ENCODE measurements around the gene XCL1.

- TF ChIP-seq, protein P1, sequence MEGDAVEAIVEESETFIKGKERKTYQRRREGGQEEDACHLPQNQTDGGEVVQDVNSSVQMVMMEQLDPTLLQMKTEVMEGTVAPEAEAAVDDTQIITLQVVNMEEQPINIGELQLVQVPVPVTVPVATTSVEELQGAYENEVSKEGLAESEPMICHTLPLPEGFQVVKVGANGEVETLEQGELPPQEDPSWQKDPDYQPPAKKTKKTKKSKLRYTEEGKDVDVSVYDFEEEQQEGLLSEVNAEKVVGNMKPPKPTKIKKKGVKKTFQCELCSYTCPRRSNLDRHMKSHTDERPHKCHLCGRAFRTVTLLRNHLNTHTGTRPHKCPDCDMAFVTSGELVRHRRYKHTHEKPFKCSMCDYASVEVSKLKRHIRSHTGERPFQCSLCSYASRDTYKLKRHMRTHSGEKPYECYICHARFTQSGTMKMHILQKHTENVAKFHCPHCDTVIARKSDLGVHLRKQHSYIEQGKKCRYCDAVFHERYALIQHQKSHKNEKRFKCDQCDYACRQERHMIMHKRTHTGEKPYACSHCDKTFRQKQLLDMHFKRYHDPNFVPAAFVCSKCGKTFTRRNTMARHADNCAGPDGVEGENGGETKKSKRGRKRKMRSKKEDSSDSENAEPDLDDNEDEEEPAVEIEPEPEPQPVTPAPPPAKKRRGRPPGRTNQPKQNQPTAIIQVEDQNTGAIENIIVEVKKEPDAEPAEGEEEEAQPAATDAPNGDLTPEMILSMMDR (IDR thresholded peaks at IDR 0.05): no peak
- no peak for TF ChIP-seq POLR2A (IDR thresholded peaks at IDR 0.05)
Measured at GRCh38 chr1:168598125-168598524, 21.7 kb downstream of the XCL1 start.
